IPS DF 4.7 (cell line): Measurements from ENCODE around the gene ABR.
A peak's percentile ranks its signal among the peaks of the same experiment; 100 is the strongest.
"Not testable (repeated sequence)": the region's sequence is repeated elsewhere in the genome, so short reads cannot be mapped to it uniquely, and the experiment has no call there.

ENCODE experiments used
- DNase-seq: peaks from one replicate; pipeline ENCODE4 v3.0.0-alpha.2; 2013; ENCODE audit warnings: low spot score; ENCODE audit errors: extremely low read depth

ABR gene

DNA sequence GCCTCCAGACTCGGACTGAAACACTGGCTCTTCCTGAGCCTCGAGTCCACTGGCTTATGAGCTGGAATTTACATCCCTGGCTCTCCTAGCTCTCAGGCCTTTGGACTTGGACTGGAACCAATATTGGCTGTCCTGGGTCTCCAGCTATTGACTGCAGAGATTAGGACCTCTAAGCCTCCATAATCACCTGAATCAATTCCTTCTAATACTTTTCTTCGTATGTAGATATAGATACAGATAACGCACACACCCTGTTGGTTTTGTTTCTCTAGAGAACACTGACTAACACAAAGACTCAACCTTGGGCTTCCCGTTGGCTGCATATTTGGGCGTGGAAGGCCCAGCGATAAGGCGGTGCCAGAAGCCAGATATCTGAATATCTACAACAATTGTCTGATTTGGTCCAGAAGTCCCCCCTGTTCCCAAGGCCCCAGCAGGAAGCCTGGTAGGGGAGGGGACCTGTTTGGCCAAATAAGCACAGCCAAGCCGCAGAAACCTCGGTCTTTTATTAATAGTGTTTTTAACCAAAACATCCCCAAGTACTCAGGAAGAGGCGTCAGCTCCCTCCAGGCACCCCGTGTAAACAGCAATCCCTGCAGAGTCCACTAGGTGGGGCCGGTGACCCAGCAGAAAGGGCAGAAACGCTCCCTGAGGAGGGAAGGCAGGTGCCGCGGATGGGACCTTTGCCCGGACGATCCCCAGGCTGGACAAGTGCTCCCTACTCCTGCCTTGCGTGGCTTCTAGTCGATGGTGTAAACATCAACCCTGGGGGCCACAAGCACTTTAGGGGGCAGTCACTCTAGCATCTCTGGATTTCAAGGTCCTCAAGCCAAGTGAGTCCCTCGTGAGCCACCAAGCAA lies 57.0 kb downstream of the ABR start:
- DNase-seq = peak; percentile 49

DNA sequence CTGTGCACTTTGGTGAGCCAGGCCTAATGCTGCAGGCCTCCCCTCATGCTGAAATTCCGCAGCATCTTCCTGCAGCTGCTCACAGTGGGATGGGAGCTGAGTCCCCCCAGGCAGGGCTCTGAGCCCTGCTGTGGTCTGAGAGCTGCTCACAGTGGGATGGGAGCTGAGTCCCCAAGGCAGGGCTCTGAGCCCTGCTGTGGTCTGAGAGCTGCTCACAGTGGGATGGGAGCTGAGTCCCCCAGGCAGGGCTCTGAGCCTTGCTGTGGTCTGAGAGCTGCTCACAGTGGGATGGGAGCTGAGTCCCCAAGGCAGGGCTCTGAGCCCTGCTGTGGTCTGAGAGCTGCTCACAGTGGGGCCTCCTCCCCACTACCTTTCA lies 58.4 kb downstream of the ABR start:
- DNase-seq = not testable (repeated sequence)

DNA sequence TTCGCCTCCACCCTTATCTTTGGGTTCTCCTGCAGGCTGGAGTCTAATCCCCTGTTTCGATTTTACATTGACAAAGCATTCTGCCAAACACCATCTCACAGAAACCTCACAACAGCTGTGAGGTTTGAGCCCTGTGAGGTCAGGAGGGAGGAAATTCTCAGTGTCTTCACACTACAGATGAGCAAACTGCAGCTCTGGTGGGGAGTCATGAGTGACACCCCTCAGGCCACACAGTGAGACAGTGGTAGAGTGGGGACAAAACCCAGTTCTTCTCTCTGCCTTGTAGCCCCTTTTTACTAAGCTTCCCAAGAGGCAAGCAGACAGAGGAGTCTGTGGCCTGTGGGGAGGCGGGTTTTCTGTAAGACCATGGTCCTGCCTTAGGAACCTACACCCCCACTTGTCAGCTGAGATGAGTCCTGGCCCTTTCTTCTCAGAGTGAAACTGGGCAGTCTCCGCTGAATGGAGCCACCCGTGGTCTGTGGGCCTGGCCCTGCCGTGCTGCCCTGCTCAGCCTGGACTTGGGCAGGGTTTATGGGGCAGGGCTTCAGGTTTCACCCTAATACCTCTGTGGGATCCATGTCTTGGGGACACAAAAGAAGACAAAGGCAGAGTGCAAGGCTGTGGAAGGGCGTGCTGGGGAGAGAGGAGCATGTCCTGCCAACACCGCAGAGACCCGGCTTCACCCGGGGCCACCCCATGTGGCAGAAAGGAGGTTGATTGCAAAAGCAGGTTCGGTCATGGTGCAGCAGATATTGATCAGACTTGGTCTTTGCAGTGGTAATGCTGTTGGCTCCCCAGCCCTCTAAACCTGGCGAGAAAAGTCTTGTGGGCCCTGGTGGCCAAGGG lies 59.0 kb downstream of the ABR start:
- DNase-seq = no peak

DNA sequence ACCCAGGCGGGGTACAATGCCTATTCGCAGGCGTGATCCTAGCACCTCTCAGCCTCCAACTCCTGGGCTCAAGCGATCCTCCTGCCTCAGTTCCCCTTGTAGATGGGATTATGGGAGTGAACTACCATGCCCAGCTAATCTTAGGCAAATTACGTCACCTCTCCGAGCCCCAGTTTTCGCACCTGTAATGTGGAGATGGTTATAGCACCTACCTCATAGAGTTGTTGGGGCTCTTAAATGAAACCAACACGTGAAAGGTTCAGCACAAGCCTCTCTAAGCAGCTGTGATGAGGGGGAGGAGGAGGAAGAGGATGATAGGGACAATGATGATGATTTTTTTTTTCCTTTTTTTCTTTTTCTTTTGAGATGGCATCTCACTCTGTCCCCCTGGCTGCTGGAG lies 59.9 kb downstream of the ABR start:
- DNase-seq = no peak

DNA sequence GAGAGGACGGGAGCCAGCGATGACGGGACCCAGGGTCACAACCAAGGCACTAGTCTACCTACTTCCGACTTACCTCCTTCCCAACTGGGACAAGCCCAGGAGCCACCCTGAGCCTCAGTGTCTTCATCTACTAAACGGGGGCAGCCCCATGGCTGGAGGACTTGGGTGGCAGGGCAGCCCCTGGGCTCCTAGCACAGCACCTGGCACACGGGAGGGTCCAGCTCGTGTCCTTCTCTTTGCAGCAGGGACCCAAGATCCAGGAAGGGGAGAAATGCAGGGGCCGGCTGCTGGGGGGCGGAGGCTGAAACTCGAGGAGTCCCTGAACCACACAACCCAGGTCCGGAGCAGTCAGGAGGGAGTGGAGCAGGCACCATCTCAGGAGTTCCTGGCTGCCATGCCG lies 63.2 kb downstream of the ABR start:
- no peak for DNase-seq

DNA sequence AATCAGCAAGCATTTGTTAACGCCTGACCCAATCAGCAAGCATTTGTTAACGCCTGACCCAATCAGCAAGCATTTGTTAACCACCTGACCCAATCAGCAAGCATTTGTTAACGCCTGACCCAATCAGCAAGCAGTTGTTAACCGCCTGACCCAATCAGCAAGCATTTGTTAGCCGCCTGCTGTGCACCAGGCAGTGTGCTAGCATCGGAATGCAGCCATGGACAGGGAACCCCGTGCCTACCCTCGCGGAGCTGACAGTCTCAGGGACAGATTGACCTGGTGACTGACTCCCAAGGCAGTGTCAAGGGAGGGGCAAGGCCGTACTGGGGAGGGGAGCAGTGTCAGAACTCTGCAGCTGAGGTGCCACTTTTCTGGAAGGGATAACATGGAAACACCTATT lies 66.9 kb downstream of the ABR start:
- no peak for DNase-seq

DNA sequence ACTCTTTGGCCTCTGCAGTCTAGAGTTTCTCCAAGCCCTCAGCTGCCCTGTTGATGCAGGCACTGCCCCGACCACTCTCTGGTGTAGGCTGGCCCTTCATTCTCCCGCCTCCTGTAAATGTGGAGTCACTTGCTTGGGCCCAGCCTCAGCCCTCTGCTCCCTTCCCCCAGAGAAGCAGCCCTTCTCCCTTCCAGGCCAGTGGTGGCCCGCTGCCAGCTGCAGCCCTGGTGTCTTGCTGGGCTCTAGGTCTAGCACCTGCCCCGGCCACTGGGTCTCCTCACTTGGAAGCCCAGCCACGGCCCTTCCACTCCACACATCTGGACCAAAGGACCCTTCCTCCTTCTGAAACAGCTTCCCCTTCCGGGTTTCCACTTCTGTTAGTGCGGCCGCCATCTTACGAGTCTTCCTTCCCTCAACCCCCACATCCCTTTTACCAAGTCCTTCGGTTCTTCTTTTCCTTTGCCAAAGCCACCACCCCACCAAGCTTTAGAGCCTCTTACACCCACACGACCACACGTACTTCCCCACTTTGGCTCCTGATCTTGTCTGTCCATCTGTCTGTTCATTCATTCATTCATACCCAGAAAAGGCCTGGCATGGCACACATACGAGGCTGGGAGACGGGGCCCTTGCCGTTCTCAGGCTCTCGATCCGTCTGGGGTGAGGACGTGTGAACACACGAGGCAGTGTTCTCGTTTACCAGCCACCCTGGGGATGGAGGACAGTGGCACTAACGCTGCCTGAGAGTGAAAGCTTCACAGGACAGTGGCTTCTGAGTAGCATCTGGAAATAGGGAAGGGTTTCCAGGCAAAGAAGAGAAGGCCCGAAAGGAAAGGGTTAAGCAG lies 68.0 kb downstream of the ABR start:
- DNase-seq = no peak

DNA sequence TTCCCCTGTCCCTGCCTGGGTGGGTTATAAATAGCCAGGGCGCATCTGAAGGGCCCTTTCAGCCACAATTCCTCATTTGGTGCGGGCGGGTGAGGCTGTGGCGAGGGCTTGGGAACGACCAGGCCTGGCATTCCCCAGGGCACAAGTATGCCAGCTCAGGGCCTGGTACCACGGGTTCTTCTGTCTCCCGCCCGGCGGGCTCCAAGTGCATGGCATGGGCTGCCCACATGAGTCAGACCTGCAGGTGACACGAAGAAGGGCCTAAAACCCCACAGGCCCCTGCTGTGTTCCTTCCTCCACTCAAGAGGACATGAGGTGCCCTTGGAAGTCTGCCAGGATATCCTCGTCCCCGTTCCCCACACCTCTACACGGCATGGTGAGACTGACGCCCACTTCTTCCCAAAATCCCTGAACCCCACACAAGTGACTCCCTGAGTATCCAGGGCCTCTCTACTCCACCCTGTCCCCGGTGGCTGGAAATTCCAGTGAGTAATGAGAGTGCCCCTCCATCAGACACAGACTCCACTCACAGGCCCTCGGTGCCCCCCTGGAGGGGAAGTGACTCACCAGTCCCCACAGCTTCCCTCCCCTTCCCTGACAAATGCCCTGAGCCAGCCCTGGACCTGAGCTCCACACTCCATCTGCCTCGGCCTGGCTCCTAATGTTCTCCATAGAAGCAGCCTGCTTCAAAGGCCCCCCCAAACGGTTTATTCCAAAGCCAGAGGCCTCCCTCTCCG lies 68.8 kb downstream of the ABR start:
- DNase-seq = no peak

DNA sequence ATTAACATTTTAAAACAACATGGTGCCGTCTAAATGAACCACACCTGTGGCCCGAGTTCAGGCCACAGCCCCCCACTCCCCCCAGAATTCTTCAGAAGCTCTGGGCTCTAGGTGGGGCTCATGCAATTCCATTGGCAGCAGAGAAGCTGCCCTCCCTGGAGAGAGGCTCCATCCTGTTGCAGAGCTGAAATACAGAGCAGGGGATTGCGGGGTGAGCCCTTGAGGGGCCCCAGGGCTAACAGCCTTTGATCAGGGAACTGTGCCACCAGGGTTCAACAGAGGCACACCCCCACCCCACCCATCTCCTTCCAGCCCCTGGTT lies 69.3 kb downstream of the ABR start:
- DNase-seq = no peak

DNA sequence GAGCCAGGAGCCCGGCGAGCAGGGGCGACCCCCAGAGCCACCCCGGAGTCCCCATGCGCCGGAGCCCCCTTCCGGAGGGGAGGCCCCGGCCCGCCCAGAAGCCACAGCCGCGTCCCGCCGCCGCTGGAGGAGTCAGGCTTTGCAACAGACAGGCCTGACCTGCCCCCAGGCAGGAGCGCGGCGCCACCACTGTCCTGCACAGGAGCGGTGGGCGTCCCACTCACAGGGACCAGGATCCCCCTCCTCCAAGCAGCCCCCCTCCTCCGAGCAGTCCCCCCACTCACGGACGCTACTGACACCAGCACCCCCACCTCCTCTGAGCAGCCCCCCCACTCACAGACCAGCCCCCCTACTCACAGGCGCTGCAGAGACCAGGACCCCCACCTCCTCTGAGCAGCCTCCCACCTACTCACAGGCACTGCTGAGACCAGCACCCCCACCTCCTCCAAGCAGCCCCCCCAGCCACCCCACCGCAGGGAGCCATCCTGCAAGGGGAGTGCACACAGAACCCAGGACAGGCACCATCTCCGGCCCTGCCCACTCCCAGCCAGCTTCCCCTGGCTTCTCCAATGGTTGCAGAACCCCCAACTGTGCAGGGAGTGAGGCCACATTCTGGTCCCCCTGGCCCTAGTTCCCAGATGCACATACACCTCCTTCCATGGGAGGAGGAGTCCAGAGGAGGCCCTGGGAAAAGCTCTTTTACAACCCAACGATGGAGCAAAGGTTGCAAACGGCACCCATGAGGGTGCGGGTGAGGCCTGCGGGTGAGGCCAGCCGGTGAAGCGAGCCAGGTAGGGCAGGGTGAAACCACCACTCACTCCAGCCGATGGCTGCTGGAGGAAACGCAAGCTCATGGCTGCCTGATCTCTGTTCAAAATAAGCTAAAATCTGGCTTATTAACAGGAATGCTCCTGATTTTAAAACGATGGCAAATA lies 69.9 kb downstream of the ABR start:
- no peak for DNase-seq

DNA sequence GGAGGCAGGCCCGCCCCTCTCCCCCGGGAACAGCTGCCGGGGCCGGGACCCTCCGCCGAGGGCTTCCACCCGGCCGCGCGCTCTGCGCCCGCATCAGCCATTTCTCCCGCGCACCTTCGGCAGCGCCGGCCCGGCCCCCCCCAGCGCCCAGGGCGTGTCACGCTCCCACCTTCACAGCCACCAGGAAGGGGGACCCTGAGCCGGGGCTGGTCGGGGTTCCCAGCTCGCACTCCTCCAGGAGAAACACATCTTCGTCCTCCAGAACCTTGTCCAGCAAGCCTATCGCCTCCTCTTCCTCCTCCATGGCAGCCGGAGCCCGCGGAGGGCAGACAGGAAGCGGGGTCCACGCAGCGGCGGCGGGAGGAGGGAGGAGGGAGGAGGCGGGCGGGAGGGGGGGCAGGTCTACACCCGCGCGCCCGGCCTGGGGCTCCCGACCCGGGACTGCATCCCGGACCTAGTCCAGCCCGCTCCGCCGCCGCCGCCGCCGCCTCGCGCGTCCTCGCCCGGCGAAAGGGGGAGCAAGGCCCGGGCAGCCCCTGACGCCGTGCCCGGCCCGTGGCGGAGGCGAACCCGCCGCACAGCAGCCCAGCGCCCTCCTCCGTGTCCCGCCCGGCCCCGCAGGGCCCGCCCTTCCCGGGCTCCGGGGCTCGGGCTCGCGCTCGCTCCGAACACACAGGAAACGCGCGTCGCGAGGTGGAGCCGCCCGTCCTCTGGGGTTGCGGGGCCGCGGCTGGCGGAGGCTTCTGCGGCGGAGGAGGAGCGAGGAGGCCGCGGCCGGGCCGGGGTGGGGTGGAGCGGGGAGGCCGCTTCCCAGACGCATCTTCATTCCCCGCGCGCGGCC lies 70.8 kb downstream of the ABR start:
- DNase-seq = no peak

DNA sequence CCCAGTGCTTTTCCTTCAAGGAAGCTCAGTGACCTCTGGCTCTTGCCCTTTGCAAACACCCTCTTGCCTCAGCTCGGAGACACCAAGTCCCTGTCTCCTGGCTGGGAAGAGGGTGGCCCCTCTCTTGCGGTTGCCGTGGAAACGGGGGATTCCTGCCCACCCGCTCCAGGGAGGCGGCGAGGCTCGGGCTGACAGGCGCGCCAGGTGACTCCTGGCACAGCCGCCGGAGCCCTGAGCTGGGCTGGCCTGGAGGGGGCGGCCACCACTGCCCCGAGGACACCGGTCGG lies 71.4 kb downstream of the ABR start:
- DNase-seq = no peak

DNA sequence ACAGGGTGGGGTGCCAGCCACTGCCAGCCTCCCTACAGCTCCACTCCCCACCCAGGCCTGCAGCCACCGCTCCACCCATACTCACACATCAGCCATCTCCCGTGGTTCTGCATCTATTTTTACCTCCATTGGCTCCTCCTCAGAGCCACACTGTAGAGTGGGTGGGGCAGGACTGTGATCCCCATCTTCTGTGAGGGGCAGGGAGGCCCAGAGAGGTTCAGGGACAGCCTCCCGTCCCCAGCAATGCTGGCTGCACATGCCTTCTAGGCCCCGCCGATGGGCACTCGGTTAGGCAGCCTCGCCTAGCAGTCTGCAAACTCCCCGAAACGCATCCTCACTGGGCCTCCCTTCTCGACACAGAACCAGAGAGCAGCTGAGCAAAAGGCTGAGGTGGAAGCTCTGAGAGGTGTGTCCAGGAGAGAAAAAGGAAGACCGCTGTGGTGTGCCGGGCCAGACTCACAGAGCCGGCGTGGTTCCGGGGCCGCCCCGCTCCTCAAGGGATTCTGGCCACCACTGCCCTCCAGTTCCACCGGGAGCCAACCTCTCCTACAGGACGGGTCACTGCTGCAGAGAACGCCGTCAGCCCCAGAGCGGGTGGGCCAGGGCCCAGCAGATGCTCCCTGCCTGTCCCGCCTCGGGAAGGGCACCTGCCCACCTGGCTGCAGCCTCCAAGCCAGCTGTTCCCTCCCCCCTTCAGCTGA lies 71.9 kb downstream of the ABR start:
- DNase-seq = no peak

DNA sequence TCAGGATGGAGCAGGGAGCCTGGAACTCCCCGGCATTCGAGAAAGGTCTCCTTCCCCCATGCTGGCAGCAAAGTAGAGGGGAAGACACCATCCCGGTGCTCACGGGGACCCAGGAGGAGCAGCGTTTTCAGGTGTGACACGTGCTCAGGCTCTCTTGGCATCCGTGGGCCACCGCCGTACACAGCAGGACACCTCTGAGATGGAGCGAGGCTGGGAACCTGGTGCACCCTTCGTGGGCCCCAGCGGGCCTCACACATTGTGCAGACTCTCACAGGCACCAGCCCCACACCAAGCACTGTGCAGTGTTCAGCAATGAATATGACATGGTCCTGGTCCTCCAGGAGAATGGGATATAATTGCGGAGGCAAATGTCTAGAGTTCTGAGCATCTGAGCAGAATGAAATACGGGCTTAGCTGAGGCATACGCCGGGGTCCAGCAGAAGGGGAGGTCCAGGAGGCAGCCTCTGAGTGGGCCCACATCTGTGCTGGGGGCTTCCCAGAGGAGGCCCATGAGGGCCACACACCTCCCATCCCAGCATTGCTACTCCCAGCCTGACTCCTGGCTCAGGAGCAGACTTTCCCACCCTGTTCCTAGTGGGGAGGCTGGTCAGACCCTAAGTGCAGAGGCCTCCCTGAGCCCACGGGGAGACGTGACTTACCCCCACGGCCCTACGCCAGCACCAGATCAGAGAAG lies 72.6 kb downstream of the ABR start:
- no peak for DNase-seq

DNA sequence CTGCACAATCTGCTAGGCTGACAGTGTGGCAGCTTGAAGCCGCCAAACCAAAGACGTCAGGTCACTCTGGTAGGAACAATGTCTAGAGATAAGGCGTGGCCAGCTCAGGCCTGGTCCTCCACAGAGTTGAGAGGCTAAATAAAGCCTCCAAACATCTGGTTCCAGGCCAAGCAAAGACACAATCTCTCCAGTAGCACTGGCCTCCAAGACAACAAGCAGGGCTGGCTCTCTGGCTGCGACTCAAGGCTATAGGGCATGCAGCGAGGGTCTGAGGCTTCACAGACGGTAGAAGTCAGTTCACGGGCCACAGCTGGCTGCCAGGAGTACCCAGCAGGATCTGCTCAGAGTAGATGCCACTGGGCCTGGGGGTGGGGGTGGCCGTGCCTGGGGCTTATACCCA lies 75.6 kb downstream of the ABR start:
- DNase-seq = no peak

DNA sequence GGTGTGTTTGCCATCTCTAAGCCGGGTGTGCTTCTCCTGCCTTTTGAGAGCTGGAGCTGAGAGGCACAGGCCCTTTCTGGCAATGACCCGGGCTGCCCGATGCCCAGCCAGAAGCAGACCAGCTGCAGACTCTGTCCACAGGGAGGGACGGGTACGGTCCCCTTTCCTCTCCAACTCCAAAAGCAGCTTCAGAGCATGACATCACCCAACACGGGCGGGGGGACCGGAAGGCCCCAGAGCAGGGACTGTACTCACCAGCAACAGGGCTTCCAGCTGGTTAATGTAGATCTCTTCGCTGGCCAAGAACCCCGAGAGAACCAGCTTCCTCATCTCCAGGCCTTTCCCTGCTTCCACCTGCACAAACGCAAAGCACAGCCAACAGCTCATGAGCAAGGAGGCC lies 79.4 kb downstream of the ABR start:
- DNase-seq = no peak

DNA sequence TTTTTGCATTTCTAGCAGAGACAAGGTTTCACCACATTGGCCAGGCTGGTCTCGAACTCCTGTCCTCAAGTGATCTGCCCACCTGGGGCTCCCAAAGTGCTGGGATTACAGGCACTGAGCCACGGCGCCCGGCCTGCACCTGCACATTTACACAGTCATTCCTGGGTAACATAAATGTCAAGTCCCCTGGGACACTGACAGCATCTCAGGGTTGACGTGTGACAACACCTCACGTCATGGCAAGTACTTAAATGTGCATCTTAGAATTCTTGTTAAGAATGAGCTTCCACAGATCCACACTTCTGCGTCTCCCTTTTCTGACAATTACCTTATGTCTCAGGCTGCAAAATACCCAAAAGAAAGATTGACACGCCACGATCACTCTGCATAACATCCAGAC lies 80.5 kb downstream of the ABR start:
- no peak for DNase-seq
